ENCODE data around the gene TMEM19.
A peak's percentile ranks its signal among the peaks of the same experiment; 100 is the strongest.

The TMEM19 gene

GRCh38 chr12:71653137-71653536, 32.7 kb upstream of the TMEM19 start:
- DNase-seq (ENCODE audit: low read depth, low spot score), result no peak
- ChIA-PET CTCF (interaction anchor here (3.8 kb wide), 1 partner anchor 93 kb away, joined by 16 read pairs; no protein-coding TSS in a partner anchor), POLR2A (no interaction called here)
- no peak overlapping the region for H3K4me3 ChIP-seq (ENCODE audit: low read depth, low read length)
- TF ChIP-seq, protein P1, sequence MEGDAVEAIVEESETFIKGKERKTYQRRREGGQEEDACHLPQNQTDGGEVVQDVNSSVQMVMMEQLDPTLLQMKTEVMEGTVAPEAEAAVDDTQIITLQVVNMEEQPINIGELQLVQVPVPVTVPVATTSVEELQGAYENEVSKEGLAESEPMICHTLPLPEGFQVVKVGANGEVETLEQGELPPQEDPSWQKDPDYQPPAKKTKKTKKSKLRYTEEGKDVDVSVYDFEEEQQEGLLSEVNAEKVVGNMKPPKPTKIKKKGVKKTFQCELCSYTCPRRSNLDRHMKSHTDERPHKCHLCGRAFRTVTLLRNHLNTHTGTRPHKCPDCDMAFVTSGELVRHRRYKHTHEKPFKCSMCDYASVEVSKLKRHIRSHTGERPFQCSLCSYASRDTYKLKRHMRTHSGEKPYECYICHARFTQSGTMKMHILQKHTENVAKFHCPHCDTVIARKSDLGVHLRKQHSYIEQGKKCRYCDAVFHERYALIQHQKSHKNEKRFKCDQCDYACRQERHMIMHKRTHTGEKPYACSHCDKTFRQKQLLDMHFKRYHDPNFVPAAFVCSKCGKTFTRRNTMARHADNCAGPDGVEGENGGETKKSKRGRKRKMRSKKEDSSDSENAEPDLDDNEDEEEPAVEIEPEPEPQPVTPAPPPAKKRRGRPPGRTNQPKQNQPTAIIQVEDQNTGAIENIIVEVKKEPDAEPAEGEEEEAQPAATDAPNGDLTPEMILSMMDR (IDR thresholded peaks at IDR 0.05; ENCODE audit: insufficient read depth, low read length, missing control alignments), result no peak

DNA sequence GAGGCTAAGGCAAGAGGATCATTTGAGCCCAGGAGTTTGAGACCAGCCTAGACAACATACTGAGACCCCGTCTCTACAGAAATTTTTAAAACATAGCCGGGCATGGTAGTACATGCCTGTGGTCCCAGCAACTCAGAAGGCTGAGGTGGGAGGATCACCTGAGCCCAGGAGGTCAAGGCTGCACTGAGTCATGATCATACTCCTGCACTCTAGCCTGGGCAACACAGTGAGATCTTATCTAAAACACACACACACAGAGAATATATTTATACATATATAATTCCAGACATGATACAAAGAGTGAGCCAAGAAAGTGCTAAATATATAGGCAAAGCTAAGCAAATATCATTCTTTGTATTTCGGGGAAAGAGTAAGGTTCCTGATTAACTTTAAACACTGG, 31.7 kb upstream of the TMEM19 start:
- POLR2A ChIA-PET, result no interaction called here
- TF ChIP-seq, protein P1 (IDR thresholded peaks at IDR 0.05; ENCODE audit: insufficient read depth, low read length, missing control alignments), result no peak
- H3K4me3 ChIP-seq (ENCODE audit: low read depth, low read length), result no peak overlapping the region
- CTCF ChIA-PET, result interaction anchor here (1.3 to 3.8 kb wide), 3 partner anchors 9 to 92 kb away, joined by 6 to 16 read pairs (median 7); partner anchors contain the start of gene ZFC3H1
- DNase-seq (ENCODE audit: low read depth, low spot score), result no peak

GRCh38 chr12:71655495-71655894, 30.4 kb upstream of the TMEM19 start:
- DNase-seq (ENCODE audit: low read depth, low spot score), result no peak
- POLR2A ChIA-PET, result interaction anchor here (0.5 kb wide), 1 partner anchor 27 kb away, joined by 3 read pairs; no protein-coding TSS in a partner anchor
- no peak overlapping the region for H3K4me3 ChIP-seq (ENCODE audit: low read depth, low read length)
- TF ChIP-seq, protein P1 (IDR thresholded peaks at IDR 0.05; ENCODE audit: insufficient read depth, low read length, missing control alignments), result no peak
- CTCF ChIA-PET, result interaction anchor here (1.3 to 3.8 kb wide), 3 partner anchors 8 to 91 kb away, joined by 6 to 16 read pairs (median 7); partner anchors contain the start of gene ZFC3H1

GRCh38 chr12:71655907-71656306, 30.0 kb upstream of the TMEM19 start:
- H3K4me3 ChIP-seq (ENCODE audit: low read depth, low read length), result no peak overlapping the region
- no peak for DNase-seq (ENCODE audit: low read depth, low spot score)
- ChIA-PET CTCF (interaction anchor here (3.8 kb wide), 1 partner anchor 91 kb away, joined by 16 read pairs; no protein-coding TSS in a partner anchor), POLR2A (interaction anchor here (0.5 to 0.6 kb wide), 2 partner anchors 27 to 36 kb away, joined by 3 read pairs; no protein-coding TSS in a partner anchor)
- TF ChIP-seq, protein P1 (IDR thresholded peaks at IDR 0.05; ENCODE audit: insufficient read depth, low read length, missing control alignments), result no peak

- CTCF ChIA-PET, result interaction anchor here (0.6 to 0.9 kb wide), 2 partner anchors 9 to 91 kb away, joined by 3 read pairs; no protein-coding TSS in a partner anchor
- DNase-seq (ENCODE audit: low read depth, low spot score), result no peak
- no peak overlapping the region for H3K4me3 ChIP-seq (ENCODE audit: low read depth, low read length)
- TF ChIP-seq, protein P1 (IDR thresholded peaks at IDR 0.05; ENCODE audit: insufficient read depth, low read length, missing control alignments), result no peak
- POLR2A ChIA-PET, result no interaction called here
These were observed 29.1 kb upstream of the TMEM19 start for GRCh38 chr12:71656740-71657139.

DNA sequence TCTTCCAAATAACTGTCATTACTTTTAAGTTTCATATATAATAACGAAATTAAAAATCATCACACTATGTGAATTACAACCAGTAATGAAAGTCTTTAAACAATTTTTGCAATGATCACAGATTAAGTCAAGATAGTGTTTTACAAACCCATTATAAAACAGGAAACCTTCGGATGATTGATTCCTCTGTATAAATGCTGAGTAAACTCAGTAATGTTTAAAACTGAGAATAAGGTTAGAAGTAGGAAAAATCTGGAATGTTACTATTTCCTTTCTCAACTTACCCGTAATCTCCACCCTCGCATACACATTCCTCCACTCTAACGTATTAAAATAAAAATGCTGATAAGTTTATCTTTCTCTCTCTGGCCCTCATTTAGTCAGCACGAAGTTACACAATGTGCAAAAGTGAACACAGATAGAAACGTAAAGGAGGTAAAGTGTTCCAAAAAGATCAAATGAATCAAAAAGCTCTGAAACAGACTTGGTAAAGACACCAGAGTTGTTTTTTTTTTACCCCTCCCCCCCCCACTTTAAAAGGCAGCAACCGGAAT, 23.8 kb upstream of the TMEM19 start:
- H3K4me3 ChIP-seq (ENCODE audit: low read depth, low read length), result peak overlapping the region; percentile 88
- ChIA-PET POLR2A (interaction anchor here (0.7 to 2.7 kb wide), 2 partner anchors 19 to 23 kb away, joined by 6 to 33 read pairs; partner anchors contain the start of gene TMEM19), CTCF (interaction anchor here (0.7 to 2.9 kb wide), 7 partner anchors 10 to 89 kb away, joined by 3 to 33 read pairs (median 4); partner anchors contain the start of gene TMEM19)
- TF ChIP-seq, protein P1 (IDR thresholded peaks at IDR 0.05; ENCODE audit: insufficient read depth, low read length, missing control alignments), result no peak
- no peak for DNase-seq (ENCODE audit: low read depth, low spot score)

Measured in AG04449 (cell line).